GM12892 (cell line): ENCODE results near the gene NTPCR.

ENCODE experiments used
- POLR2A ChIP-seq: IDR thresholded peaks from 2 replicates; pipeline ENCODE4 v1.6.1; 2011; ENCODE audit warnings: low read depth, low read length, control low read depth
- POLR2AphosphoS5 ChIP-seq: IDR thresholded peaks from 2 replicates; pipeline ENCODE4 v1.6.1; 2011; ENCODE audit warnings: low read depth, low read length, control low read depth
- TAF1 ChIP-seq: IDR thresholded peaks from 2 replicates; pipeline ENCODE4 v1.6.1; 2011; ENCODE audit warnings: low read depth, mild to moderate bottlenecking, control low read depth, low read length, borderline replicate concordance

GRCh38 chr1:232998138-232998537 is 47.7 kb downstream of the NTPCR start:
- no peak for TF ChIP-seq POLR2AphosphoS5
- no peak for TF ChIP-seq POLR2A
- TF ChIP-seq TAF1 = no peak
